Small intestine (tissue), 7 donors: Measurements from ENCODE around the gene ARPP21. TPM values are rescaled to one million over a fixed set of nuclear protein-coding genes. Genes with fewer than 3 reads are reported as not detected.
A peak's percentile ranks its signal among the peaks of the same experiment; 100 is the strongest.

Experiments
- DNase-seq, 2 donors: peaks; one replicate each; pipeline versions ENCODE4 v3.0.0 to v3.0.0-alpha.2; 2013
- FAIRE-seq: peaks from 2 replicates; lab custom pipeline; 2012; peaks lifted over from hg19 to GRCh38; lab: Jason Lieb, UNC
- H3K27ac ChIP-seq, 3 donors: one replicate each; pipeline ENCODE4 v1.5.1; 2013; ENCODE audit warnings: low read length in 2 of 3, mild to moderate bottlenecking in 2 of 3, control low read depth in 1 of 3, inconsistent platforms in 1 of 3, low read depth in 1 of 3, moderate library complexity in 1 of 3
- H3K27me3 ChIP-seq, 3 donors: one replicate each; pipeline ENCODE4 v1.6.1; 2013; ENCODE audit warnings: low read length in 3 of 3, inconsistent platforms in 1 of 3; ENCODE audit not compliant: control insufficient read depth in 3 of 3, insufficient read depth in 3 of 3
- H3K36me3 ChIP-seq, 3 donors: one replicate each; pipeline ENCODE4 v1.6.1; 2013; ENCODE audit warnings: low read length in 3 of 3, inconsistent platforms in 1 of 3, low read depth in 1 of 3, mild to moderate bottlenecking in 1 of 3, moderate library complexity in 1 of 3; ENCODE audit not compliant: control insufficient read depth in 3 of 3, insufficient read depth in 2 of 3
- H3K4me1 ChIP-seq, 3 donors: one replicate each; pipeline ENCODE4 v1.6.1; 2013; ENCODE audit warnings: low read length in 2 of 3, inconsistent platforms in 1 of 3, low read depth in 1 of 3, mild to moderate bottlenecking in 1 of 3, moderate library complexity in 1 of 3; ENCODE audit not compliant: control insufficient read depth in 3 of 3, insufficient read depth in 2 of 3
- H3K4me3 ChIP-seq, 3 donors: one replicate each; pipeline ENCODE4 v1.5.1; 2013; ENCODE audit warnings: low read length in 3 of 3, control low read depth in 1 of 3, inconsistent platforms in 1 of 3, low read depth in 1 of 3, mild to moderate bottlenecking in 1 of 3, moderate library complexity in 1 of 3
- H3K9me3 ChIP-seq, 2 donors: one replicate each; pipeline ENCODE4 v1.6.1; 2013; ENCODE audit warnings: low read depth in 1 of 2, low read length in 1 of 2; ENCODE audit not compliant: control insufficient read depth in 2 of 2, insufficient read depth in 1 of 2
- WGBS, 3 donors: extraction: QIAGEN DNeasy Blood & Tissue Kit; methylation state at CpG; one replicate each; pipeline ENCODE4 v1.1.7; 2013; 5-methylcytosine and 5-hydroxymethylcytosine counted together
- polyA plus RNA-seq, 4 donors: library from polyadenylated mRNA; stranded (reverse) in 3 of 4; unstranded in 1 of 4; fragments of 200-250 nt in 3 of 4; fragments of 120-200 nt in 1 of 4; gene quantifications; one replicate each; pipeline versions ENCODE4 v1.2.1 to v1.2.3, GENCODE V29; 2013
- donor health status: healthy with polysubstance abuse.
- donor health status: control.
- donor health status: control.
- donor health status: Bipolar disorder and iron deficiency.
- donor health status: healthy.

ARPP21 gene
- polyA plus RNA-seq, 4 donors = 0.74 to 1.4 TPM; not detected in 2

- H3K4me3 ChIP-seq = no peak overlapping the region
- no peaks in the 10 kb centered on the region for H3K27me3 ChIP-seq
- FAIRE-seq (no peak), DNase-seq (no peak)
- H3K36me3 ChIP-seq = no peaks in the 10 kb centered on the region
- H3K4me1 ChIP-seq = no peaks in the 10 kb centered on the region
- 72 to 84% (median 83%) methylated on average over 4 of the region's 4 CpGs for WGBS, 3 donors
- H3K27ac ChIP-seq = no peak overlapping the region
- H3K9me3 ChIP-seq = no peaks in the 10 kb centered on the region
Observed at GRCh38 chr3:35647461-35647860, 8.1 kb downstream of the ARPP21 start.

DNA sequence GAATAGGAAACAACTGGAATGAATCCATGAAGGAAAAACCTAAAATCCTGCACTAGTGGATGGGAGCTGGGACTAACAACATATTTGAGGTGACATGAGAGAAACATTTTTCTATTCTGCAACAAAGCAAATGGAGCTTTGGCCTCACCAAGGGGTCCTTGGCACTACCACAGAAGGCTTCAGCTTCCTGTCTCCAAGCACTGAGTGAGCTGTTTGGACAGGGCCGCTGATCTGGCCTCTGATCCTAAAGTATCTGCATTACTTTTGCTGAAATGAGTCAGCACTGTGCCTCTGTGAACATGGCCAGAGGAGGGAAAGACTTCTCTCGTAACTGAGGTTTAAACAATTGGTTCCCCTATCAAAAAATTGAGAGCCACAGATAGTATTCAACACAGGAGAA lies 9.0 kb downstream of the ARPP21 start:
- H3K4me1 ChIP-seq = no peaks in the 10 kb centered on the region
- DNase-seq (no peak), FAIRE-seq (no peak)
- H3K4me3 ChIP-seq = no peak overlapping the region
- WGBS, 3 donors = 42 to 46% (median 43%) methylated on average over 2 of the region's 2 CpGs
- H3K9me3 ChIP-seq = no peaks in the 10 kb centered on the region
- H3K27me3 ChIP-seq = no peaks in the 10 kb centered on the region
- H3K27ac ChIP-seq = no peak overlapping the region
- H3K36me3 ChIP-seq = no peaks in the 10 kb centered on the region

GRCh38 chr3:35649405-35649804 lies 10.1 kb downstream of the ARPP21 start:
- Histone ChIP-seq H3K36me3 (no peaks in the 10 kb centered on the region), H3K27me3 (no peaks in the 10 kb centered on the region), H3K4me1 (no peaks in the 10 kb centered on the region), H3K9me3 (no peaks in the 10 kb centered on the region), H3K4me3 (no peak overlapping the region), H3K27ac (no peak overlapping the region)
- 67 to 78% (median 77%) methylated on average over 2 of the region's 2 CpGs for WGBS, 3 donors
- DNase-seq (no peak), FAIRE-seq (no peak)

- Histone ChIP-seq H3K27me3 (no peaks in the 10 kb centered on the region), H3K9me3 (no peaks in the 10 kb centered on the region), H3K36me3 (no peaks in the 10 kb centered on the region), H3K27ac (no peak overlapping the region), H3K4me1 (no peaks in the 10 kb centered on the region), H3K4me3 (no peak overlapping the region)
- 86 to 89% (median 86%) methylated on average over 1 of the region's 1 CpG for WGBS, 3 donors
- DNase-seq = no peak
- no peak for FAIRE-seq
Observed at GRCh38 chr3:35651426-35651825, 12.1 kb downstream of the ARPP21 start.

- H3K27ac ChIP-seq = no peak overlapping the region
- H3K9me3 ChIP-seq = no peaks in the 10 kb centered on the region
- no peak for DNase-seq
- no peaks in the 10 kb centered on the region for H3K36me3 ChIP-seq
- 12 to 41% (median 21%) methylated on average over 1 of the region's 1 CpG for WGBS, 3 donors
- no peak for FAIRE-seq
- no peak overlapping the region for H3K4me3 ChIP-seq
- no peaks in the 10 kb centered on the region for H3K4me1 ChIP-seq
- H3K27me3 ChIP-seq = no peaks in the 10 kb centered on the region
Observed at GRCh38 chr3:35651851-35652250, 12.5 kb downstream of the ARPP21 start.

DNA sequence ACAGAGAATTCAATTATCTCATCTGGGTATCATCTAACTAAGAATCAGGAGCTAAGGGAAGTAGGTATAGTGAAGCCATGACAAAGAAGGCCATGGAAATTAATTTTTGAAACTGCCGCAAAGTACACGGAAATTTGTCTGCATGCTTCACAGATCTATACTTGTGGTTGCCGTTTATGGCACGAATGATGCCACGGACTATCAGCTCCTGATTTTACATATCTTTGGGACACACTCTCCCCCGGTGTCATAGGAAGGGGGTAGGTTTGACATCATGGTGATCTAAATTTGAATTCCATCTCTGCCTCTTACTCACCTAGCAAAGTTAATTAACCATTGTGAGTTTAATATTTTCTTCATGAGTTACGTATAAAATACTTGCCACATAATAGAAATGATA lies 14.0 kb downstream of the ARPP21 start:
- Histone ChIP-seq H3K4me3 (no peak overlapping the region), H3K4me1 (no peaks in the 10 kb centered on the region), H3K27me3 (no peaks in the 10 kb centered on the region), H3K36me3 (no peaks in the 10 kb centered on the region), H3K27ac (no peak overlapping the region), H3K9me3 (no peaks in the 10 kb centered on the region)
- WGBS, 3 donors = 84 to 86% (median 84%) methylated on average over 7 of the region's 7 CpGs
- DNase-seq (no peak), FAIRE-seq (no peak)

GRCh38 chr3:35654476-35654875 lies 15.2 kb downstream of the ARPP21 start:
- Histone ChIP-seq H3K4me3 (no peak overlapping the region), H3K4me1 (no peaks in the 10 kb centered on the region), H3K36me3 (no peaks in the 10 kb centered on the region), H3K27ac (no peak overlapping the region), H3K27me3 (no peaks in the 10 kb centered on the region), H3K9me3 (no peaks in the 10 kb centered on the region)
- FAIRE-seq (no peak), DNase-seq (no peak)
- WGBS, 3 donors = 39 to 51% (median 47%) methylated on average over 5 of the region's 5 CpGs

DNA sequence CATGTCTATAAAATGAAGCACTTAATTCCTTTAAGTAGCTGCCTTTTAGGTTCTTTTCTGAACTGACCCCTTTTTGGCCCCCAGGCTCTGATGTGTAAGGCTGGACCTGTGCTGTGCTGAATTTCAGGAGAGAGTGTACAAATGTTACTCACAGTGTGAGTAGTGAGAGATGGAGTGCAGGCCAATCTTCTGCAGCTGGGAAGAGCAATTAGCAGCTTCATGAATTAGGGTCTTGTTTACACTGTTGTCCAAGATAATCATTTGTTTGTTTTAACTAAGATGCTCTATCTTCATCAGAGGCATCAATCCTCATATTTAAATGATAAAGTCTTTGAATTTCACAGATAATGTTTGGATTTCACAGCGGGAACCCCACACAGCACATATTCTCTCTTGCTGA lies 19.4 kb downstream of the ARPP21 start:
- WGBS, 3 donors = 68 to 91% (median 91%) methylated on average over 1 of the region's 1 CpG
- FAIRE-seq (no peak), DNase-seq (no peak)
- Histone ChIP-seq H3K36me3 (no peaks in the 10 kb centered on the region), H3K27me3 (no peaks in the 10 kb centered on the region), H3K27ac (no peak overlapping the region), H3K9me3 (no peaks in the 10 kb centered on the region), H3K4me3 (no peak overlapping the region), H3K4me1 (no peaks in the 10 kb centered on the region)

DNA sequence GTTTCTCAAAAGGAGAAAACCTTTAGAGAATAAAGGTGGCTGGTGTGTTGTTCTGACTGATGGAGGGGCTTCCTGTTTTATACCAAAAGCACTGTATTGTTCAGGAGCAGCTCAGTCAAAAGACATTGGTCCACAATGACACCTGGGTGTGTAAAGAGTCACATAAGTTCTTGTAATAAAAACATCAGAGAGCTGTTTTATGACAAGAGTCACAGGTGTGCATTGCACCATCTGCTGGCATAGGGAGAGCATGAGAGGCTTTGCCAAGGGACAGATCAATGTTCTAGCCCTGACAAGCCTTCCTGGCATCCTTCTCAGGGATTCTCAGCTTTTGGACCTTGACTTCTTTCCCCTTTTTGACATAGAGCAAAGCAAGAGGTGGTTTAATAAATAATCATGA lies 20.4 kb downstream of the ARPP21 start:
- DNase-seq (peak; percentile 42 to 50), FAIRE-seq (no peak)
- Histone ChIP-seq H3K4me1 (no peaks in the 10 kb centered on the region), H3K27ac (no peak overlapping the region), H3K27me3 (no peaks in the 10 kb centered on the region), H3K9me3 (no peaks in the 10 kb centered on the region), H3K4me3 (no peak overlapping the region), H3K36me3 (no peaks in the 10 kb centered on the region)
